ENCODE data around the gene TSPAN9.

- no peak for TF ChIP-seq REST (IDR thresholded peaks at IDR 0.05; ENCODE audit: insufficient read depth in 1 of 2, low read depth in 2 of 2, low read length in 2 of 2)
- no peak for TF ChIP-seq POLR2AphosphoS5 (IDR thresholded peaks at IDR 0.05; ENCODE audit: low read depth, low read length)
Measured at GRCh38 chr12:3222306-3222705, 145.1 kb downstream of the TSPAN9 start.
